Parietal lobe (tissue), 2 donors: Measurements from ENCODE around the gene HOXB13. TPM values are rescaled to one million over a fixed set of nuclear protein-coding genes. Genes with fewer than 3 reads are reported as not detected.

ENCODE experiments used
- small RNA-seq: library from RNA; depleted of rRNA; stranded (forward); fragments of <200 nt; gene quantifications from one replicate; pipeline ENCODE3, GENCODE V24; 2014; ENCODE audit warnings: low replicate concordance
- total RNA-seq: library from RNA; depleted of rRNA; stranded (reverse); fragments of >200 nt; gene quantifications from one replicate; pipeline ENCODE4 v1.2.3, GENCODE V29; 2014

The HOXB13 gene
- total RNA-seq, result not detected

DNA sequence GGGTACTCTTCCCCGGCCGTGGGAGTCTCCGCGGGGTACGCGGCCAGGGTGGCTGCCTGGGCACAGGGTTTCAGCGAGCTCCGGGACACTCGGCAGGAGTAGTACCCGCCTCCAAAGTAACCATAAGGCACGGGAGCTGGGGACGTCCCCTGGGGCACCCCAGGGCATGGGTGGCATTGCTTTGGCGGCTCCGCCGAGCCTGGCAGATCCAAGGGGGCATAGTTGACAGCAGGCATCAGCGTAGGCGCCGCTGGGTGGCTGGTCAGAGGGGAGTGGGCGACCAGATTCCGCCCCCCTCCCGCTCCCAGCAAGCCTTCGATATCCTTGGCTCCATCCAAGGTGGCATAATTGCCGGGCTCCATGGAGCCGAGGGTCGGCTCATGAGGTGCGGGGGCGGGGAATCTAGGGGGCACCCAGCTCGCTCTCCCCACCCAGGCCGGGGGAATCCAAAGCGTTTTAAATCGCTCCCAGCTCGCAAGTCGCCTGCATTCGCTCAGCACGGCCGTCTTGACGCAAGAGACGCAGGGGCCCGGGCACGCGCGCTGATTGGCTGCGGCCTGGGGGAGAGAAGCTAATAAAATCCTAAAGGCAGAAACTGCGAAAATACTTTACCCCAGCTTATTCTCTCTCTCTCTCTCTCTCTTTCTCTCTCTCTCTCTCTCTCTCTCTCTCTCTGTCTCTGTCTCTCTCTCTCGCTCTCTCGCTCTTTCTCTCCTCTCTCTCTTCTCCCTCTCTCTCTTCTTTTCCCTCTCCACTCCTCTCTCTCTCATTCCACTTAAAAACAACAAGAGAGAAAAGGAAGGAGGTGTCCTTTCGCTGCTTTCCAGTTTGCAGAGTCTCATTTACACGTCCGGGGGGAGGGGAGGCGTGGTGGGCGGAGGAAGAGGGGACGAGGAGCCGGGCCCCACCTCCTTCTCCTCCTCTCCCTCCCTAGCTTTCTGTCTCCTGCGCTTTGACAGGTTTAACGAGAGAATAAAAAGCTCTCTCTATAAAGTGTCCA is at the start of gene HOXB13:
HOXB13 (minus strand) TSS at position 519 of the 1,000 bp plus-strand sequence; CDS start at position 362, 157 bp downstream.

DNA sequence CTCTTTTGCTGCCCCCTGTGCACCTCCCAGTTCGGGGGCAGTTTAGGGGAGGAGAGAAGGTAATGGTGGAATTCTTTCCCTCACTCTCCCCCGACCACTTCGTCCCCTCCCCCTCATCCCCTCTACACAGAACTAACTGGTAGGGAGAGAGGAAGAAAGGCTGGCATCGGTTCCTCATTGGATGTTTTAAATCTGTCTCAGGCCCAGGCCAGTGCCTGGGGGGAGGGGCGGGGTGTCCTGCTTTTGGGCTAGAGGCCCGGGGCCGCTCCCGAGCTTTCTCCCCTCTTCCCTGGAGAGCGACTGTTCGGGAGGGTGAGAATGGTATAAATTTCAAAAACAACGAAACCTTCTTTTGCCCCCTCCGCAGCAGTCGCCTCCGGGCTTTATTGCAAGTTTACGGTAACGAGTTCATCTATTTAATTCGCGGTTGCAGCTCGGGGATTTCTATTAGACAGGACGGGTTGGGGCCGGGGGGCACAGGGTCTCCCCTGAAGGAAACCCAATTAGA is 5.6 kb downstream of the HOXB13 start, which contains the start of gene PRAC2:
PRAC2 (plus strand) TSS at position 271 of the 508 bp plus-strand sequence. CDS start 1,226 bp downstream, outside the sequence.

DNA sequence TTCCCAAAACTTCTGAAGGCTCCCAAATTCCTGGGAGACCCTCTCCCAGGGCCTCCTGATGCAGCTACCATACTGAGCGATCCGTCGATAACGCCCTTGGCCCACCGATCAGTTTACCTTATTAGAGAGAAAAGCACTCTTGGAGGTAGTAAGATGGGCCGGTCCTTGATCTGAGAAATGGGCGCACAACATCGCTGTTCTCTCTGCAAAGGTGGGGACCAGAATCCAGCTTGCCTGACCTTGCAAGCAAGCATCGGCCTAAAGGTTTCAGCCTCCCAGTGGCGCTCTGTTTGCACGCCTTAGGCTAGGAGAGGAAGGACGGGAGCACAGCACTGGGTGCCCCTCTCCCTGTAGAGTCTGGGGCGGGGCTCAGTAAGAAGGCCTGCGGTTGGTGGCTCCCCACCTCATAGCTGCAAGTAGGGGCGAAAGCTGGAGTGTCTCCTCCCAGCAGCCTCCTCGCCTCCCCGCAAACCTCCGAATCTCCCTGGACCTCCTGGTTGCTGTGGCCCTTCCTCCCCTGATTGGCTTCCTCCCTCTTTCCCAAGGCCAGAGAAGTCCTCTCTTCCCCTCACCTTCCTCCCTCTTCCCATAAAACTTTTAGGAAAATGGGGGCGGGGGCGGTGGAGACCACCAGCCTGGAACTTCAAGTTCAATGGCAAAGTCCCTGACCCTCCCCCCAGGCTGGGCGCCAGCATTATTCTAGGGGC is 6.2 kb downstream of the HOXB13 start, which contains the start of gene PRAC1:
PRAC1 (minus strand) TSS at position 318 of the 707 bp plus-strand sequence; CDS start at position 192, 126 bp downstream.

Small RNA genes within 50 kb of the gene (small RNA-seq; reads per million reads assigned to genes)
- not detected for gene AC091179.2
- not detected for gene COX6B1P2
- not detected for gene MIR3185
- not detected for gene RF02132
- gene RF02133, result not detected
- gene RN7SL125P, result not detected

Other genes with a start within 250 kb of the HOXB13 start
- not detected for gene HOXB1, start 197.7 kb downstream of the HOXB13 start, total RNA-seq
- not detected for gene HOXB2, start 183.6 kb downstream of the HOXB13 start, total RNA-seq
- not detected for gene HOXB4, start 150.4 kb downstream of the HOXB13 start, total RNA-seq
- gene HOXB3, start 138.5 kb downstream of the HOXB13 start, total RNA-seq, result not detected
- not detected for gene HOXB5, start 135.0 kb downstream of the HOXB13 start, total RNA-seq
- gene HOXB6, start 123.8 kb downstream of the HOXB13 start, total RNA-seq, result not detected
- not detected for gene HOXB7, start 117.7 kb downstream of the HOXB13 start, total RNA-seq
- gene HOXB8, start 113.5 kb downstream of the HOXB13 start, total RNA-seq, result not detected
- gene HOXB9, start 102.4 kb downstream of the HOXB13 start, total RNA-seq, result not detected
- not detected for gene PRAC1, start 6.2 kb downstream of the HOXB13 start, total RNA-seq
- not detected for gene PRAC2, start 5.6 kb downstream of the HOXB13 start, total RNA-seq
- not detected for gene TTLL6, start 88.5 kb upstream of the HOXB13 start, total RNA-seq
- 38.5 TPM for gene CALCOCO2, start 102.3 kb upstream of the HOXB13 start, total RNA-seq
- gene ATP5MC1, start 164.0 kb upstream of the HOXB13 start, total RNA-seq, result 28.8 TPM
- 61.0 TPM for gene UBE2Z, start 179.7 kb upstream of the HOXB13 start, total RNA-seq
- gene SNF8, start 216.1 kb upstream of the HOXB13 start, total RNA-seq, result 59.8 TPM
- gene GIP, start 239.8 kb upstream of the HOXB13 start, total RNA-seq, result not detected